SU-DHL-6 (cell line): ENCODE data around the gene NPIPB4.
"Not testable (repeated sequence)": the region's sequence is repeated elsewhere in the genome, so short reads cannot be mapped to it uniquely, and the experiment has no call there.

Experiments
- CTCF ChIP-seq: fragments of 200-600 bp; sonication (generic); IDR thresholded peaks from one replicate; pipeline ENCODE4 v1.5.1; 2017; ENCODE audit warnings: antibody characterized with exemption, mild to moderate bottlenecking, low read length, moderate library complexity; ENCODE audit not compliant: insufficient read depth, poor library complexity, severe bottlenecking
- EZH2phosphoT487 ChIP-seq: fragments of 200-600 bp; sonication (generic), shearing (Covaris generic); conservative IDR thresholded peaks from 2 replicates; pipeline ENCODE4 v1.6.1; 2018; ENCODE audit warnings: mild to moderate bottlenecking, antibody characterized with exemption, low read length, moderate library complexity, mixed read lengths

GRCh38 chr16:21819617-21820016 is 37.9 kb downstream of the NPIPB4 start:
- TF ChIP-seq CTCF, EZH2phosphoT487: not testable (repeated sequence)
